ENCODE data around the gene SEMA6B.

SEMA6B gene

DNA sequence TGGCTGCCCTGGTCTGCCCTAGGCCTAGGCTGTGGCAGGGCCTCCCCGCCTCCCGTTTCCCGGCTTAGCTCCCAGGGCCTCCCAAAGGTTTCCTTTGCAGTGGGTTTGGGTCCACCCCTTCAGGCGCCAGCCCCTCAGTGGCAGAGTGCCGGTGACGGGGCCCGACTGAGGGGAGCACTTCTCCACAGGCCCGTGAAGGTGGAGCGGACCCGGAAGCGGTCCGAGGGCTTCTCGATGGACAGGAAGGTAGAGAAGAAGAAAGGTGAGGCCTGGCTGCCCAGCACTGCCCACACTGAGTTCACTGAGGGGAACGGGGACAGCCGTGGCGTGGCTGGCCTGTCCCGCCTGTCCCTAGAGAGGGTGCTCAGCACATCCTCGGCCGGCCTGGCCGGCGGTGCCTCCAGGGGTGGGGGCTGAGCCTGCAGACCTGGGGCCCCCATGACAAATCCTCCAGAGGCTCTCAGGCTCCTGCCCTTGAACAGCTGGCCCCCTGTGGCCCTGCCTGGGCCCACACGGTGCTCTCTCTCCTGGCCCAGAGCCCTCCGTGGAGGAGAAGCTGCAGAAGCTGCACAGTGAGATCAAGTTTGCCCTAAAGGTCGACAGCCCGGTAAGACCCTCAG, 61.6 kb downstream of the SEMA6B start:
- no peak overlapping the region for H3K27ac ChIP-seq (ENCODE audit: extremely low read depth, low read depth, low read length)
- ChIA-PET CTCF (interaction anchor here (1.2 kb wide), 1 partner anchor 98 kb away, joined by 3 read pairs; the partner anchor contains the start of gene SH3GL1), POLR2A (interaction anchor here (0.6 to 1.3 kb wide), 4 partner anchors 16 to 95 kb away, joined by 3 to 4 read pairs (median 3); partner anchors contain the start of gene HDGFL2)
- H3K4me3 ChIP-seq (ENCODE audit: low read depth, low read length): no peak overlapping the region
- peaks cover 17 to 85% of the 10 kb centered on the region in 2 experiments; a peak in 2 of 3 replicates for H3K36me3 ChIP-seq (ENCODE audit: control insufficient read depth in 2 of 2, insufficient read depth in 1 of 2, low read length in 2 of 2)
- no peak for TF ChIP-seq ZNF175 (tag by site-specific recombination; IDR thresholded peaks at IDR 0.05)
- TF ChIP-seq ZNF174 (tag by site-specific recombination; IDR thresholded peaks at IDR 0.05): no peak
- no peak for TF ChIP-seq GLIS2 (tag by site-specific recombination; IDR thresholded peaks at IDR 0.05)
- TF ChIP-seq, protein P1, sequence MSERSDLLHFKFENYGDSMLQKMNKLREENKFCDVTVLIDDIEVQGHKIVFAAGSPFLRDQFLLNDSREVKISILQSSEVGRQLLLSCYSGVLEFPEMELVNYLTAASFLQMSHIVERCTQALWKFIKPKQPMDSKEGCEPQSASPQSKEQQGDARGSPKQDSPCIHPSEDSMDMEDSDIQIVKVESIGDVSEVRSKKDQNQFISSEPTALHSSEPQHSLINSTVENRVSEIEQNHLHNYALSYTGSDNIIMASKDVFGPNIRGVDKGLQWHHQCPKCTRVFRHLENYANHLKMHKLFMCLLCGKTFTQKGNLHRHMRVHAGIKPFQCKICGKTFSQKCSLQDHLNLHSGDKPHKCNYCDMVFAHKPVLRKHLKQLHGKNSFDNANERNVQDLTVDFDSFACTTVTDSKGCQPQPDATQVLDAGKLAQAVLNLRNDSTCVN (tag by site-specific recombination; optimal IDR thresholded peaks at IDR 0.05): no peak
- no peak for TF ChIP-seq ZFP3 (tag by site-specific recombination; IDR thresholded peaks at IDR 0.05; ENCODE audit: low read depth)
- TF ChIP-seq, protein P2, sequence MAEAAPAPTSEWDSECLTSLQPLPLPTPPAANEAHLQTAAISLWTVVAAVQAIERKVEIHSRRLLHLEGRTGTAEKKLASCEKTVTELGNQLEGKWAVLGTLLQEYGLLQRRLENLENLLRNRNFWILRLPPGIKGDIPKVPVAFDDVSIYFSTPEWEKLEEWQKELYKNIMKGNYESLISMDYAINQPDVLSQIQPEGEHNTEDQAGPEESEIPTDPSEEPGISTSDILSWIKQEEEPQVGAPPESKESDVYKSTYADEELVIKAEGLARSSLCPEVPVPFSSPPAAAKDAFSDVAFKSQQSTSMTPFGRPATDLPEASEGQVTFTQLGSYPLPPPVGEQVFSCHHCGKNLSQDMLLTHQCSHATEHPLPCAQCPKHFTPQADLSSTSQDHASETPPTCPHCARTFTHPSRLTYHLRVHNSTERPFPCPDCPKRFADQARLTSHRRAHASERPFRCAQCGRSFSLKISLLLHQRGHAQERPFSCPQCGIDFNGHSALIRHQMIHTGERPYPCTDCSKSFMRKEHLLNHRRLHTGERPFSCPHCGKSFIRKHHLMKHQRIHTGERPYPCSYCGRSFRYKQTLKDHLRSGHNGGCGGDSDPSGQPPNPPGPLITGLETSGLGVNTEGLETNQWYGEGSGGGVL (tag by site-specific recombination; IDR thresholded peaks at IDR 0.05): no peak
- no peak for TF ChIP-seq ZNF843 (tag by site-specific recombination; IDR thresholded peaks at IDR 0.05)
- TF ChIP-seq BCL11A (tag by site-specific recombination; IDR thresholded peaks at IDR 0.05; ENCODE audit: low read depth): no peak
- TF ChIP-seq, protein P3, sequence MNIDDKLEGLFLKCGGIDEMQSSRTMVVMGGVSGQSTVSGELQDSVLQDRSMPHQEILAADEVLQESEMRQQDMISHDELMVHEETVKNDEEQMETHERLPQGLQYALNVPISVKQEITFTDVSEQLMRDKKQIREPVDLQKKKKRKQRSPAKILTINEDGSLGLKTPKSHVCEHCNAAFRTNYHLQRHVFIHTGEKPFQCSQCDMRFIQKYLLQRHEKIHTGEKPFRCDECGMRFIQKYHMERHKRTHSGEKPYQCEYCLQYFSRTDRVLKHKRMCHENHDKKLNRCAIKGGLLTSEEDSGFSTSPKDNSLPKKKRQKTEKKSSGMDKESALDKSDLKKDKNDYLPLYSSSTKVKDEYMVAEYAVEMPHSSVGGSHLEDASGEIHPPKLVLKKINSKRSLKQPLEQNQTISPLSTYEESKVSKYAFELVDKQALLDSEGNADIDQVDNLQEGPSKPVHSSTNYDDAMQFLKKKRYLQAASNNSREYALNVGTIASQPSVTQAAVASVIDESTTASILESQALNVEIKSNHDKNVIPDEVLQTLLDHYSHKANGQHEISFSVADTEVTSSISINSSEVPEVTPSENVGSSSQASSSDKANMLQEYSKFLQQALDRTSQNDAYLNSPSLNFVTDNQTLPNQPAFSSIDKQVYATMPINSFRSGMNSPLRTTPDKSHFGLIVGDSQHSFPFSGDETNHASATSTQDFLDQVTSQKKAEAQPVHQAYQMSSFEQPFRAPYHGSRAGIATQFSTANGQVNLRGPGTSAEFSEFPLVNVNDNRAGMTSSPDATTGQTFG (tag by site-specific recombination; IDR thresholded peaks at IDR 0.05; ENCODE audit: borderline replicate concordance): no peak
- TF ChIP-seq, protein P4, sequence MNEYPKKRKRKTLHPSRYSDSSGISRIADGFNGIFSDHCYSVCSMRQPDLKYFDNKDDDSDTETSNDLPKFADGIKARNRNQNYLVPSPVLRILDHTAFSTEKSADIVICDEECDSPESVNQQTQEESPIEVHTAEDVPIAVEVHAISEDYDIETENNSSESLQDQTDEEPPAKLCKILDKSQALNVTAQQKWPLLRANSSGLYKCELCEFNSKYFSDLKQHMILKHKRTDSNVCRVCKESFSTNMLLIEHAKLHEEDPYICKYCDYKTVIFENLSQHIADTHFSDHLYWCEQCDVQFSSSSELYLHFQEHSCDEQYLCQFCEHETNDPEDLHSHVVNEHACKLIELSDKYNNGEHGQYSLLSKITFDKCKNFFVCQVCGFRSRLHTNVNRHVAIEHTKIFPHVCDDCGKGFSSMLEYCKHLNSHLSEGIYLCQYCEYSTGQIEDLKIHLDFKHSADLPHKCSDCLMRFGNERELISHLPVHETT (tag by site-specific recombination; IDR thresholded peaks at IDR 0.05): no peak
- no peak for TF ChIP-seq ZNF785 (tag by site-specific recombination; IDR thresholded peaks at IDR 0.05)
- TF ChIP-seq ZNF555 (tag by site-specific recombination; conservative IDR thresholded peaks at IDR 0.05): no peak
- no peak for TF ChIP-seq ZNF274 (IDR thresholded peaks at IDR 0.05; ENCODE audit: low read length)
- no peak for TF ChIP-seq ZNF274 (tag by site-specific recombination; IDR thresholded peaks at IDR 0.05; ENCODE audit: borderline replicate concordance)
- no peaks in the 10 kb centered on the region for H3K4me1 ChIP-seq (ENCODE audit: control insufficient read depth, insufficient read depth, low read length)
- no peaks in the 10 kb centered on the region for H3K9me3 ChIP-seq (ENCODE audit: control insufficient read depth, insufficient read depth, low read depth, low read length)

DNA sequence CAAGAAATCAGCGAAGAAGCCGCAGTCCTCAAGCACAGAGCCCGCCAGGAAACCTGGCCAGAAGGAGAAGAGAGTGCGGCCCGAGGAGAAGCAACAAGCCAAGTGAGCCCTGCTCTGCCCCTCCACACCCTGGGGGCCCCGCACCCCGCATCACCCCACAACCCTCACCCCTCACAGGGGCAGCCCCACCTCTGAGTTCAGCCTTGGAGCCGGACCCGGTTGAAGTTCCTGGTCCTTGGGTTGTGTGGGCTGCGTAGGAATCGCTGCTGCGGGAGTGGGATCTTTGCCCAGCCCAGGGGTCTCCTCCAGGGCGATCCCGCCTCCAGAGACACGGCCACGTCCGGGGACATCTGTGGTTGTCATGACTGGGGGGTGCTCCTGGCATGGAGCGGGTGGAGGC, 63.2 kb downstream of the SEMA6B start:
- Histone ChIP-seq H3K27ac (ENCODE audit: extremely low read depth, low read depth, low read length) (no peak overlapping the region), H3K4me1 (ENCODE audit: control insufficient read depth, insufficient read depth, low read length) (no peaks in the 10 kb centered on the region), H3K4me3 (ENCODE audit: low read depth, low read length) (no peak overlapping the region), H3K36me3 (ENCODE audit: control insufficient read depth in 2 of 2, insufficient read depth in 1 of 2, low read length in 2 of 2) (peaks cover 28 to 85% of the 10 kb centered on the region in 2 experiments; a peak in 2 of 3 replicates), H3K9me3 (ENCODE audit: control insufficient read depth, insufficient read depth, low read depth, low read length) (no peaks in the 10 kb centered on the region)
- ChIA-PET POLR2A (no interaction called here), CTCF (no interaction called here)
- TF ChIP-seq, protein P5, sequence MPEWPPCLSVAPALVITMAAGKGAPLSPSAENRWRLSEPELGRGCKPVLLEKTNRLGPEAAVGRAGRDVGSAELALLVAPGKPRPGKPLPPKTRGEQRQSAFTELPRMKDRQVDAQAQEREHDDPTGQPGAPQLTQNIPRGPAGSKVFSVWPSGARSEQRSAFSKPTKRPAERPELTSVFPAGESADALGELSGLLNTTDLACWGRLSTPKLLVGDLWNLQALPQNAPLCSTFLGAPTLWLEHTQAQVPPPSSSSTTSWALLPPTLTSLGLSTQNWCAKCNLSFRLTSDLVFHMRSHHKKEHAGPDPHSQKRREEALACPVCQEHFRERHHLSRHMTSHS (tag by site-specific recombination; IDR thresholded peaks at IDR 0.05): no peak
- TF ChIP-seq ZNF146 (tag by site-specific recombination; IDR thresholded peaks at IDR 0.05) (no peak), ZNF324 (tag by site-specific recombination; IDR thresholded peaks at IDR 0.05) (no peak), ZNF621 (tag by site-specific recombination; IDR thresholded peaks at IDR 0.05) (no peak), HOXD13 (CRISPR knock-in tag; IDR thresholded peaks at IDR 0.05; ENCODE audit: borderline replicate concordance) (no peak), ZNF843 (tag by site-specific recombination; IDR thresholded peaks at IDR 0.05) (no peak), YY2 (tag by site-specific recombination; IDR thresholded peaks at IDR 0.05) (no peak)
- TF ChIP-seq, protein P6, sequence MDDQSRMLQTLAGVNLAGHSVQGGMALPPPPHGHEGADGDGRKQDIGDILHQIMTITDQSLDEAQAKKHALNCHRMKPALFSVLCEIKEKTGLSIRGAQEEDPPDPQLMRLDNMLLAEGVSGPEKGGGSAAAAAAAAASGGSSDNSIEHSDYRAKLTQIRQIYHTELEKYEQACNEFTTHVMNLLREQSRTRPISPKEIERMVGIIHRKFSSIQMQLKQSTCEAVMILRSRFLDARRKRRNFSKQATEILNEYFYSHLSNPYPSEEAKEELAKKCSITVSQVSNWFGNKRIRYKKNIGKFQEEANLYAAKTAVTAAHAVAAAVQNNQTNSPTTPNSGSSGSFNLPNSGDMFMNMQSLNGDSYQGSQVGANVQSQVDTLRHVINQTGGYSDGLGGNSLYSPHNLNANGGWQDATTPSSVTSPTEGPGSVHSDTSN (CRISPR knock-in tag; IDR thresholded peaks at IDR 0.05): no peak
- TF ChIP-seq, protein P7, sequence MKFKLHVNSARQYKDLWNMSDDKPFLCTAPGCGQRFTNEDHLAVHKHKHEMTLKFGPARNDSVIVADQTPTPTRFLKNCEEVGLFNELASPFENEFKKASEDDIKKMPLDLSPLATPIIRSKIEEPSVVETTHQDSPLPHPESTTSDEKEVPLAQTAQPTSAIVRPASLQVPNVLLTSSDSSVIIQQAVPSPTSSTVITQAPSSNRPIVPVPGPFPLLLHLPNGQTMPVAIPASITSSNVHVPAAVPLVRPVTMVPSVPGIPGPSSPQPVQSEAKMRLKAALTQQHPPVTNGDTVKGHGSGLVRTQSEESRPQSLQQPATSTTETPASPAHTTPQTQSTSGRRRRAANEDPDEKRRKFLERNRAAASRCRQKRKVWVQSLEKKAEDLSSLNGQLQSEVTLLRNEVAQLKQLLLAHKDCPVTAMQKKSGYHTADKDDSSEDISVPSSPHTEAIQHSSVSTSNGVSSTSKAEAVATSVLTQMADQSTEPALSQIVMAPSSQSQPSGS (tag by site-specific recombination; IDR thresholded peaks at IDR 0.05; ENCODE audit: low read depth): no peak
- TF ChIP-seq, protein P8, sequence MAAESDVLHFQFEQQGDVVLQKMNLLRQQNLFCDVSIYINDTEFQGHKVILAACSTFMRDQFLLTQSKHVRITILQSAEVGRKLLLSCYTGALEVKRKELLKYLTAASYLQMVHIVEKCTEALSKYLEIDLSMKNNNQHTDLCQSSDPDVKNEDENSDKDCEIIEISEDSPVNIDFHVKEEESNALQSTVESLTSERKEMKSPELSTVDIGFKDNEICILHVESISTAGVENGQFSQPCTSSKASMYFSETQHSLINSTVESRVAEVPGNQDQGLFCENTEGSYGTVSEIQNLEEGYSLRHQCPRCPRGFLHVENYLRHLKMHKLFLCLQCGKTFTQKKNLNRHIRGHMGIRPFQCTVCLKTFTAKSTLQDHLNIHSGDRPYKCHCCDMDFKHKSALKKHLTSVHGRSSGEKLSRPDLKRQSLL (tag by site-specific recombination; IDR thresholded peaks at IDR 0.05): no peak

Measured in HEK293 (cell line).